Measurements from ENCODE around the gene GGTLC1.

GGTLC1 gene

GRCh38 chr20:23959054-23959453 is 29.5 kb downstream of the GGTLC1 start:
- no peak for DNase-seq

GRCh38 chr20:23955896-23956295 is 32.7 kb downstream of the GGTLC1 start:
- DNase-seq: no peak

DNA sequence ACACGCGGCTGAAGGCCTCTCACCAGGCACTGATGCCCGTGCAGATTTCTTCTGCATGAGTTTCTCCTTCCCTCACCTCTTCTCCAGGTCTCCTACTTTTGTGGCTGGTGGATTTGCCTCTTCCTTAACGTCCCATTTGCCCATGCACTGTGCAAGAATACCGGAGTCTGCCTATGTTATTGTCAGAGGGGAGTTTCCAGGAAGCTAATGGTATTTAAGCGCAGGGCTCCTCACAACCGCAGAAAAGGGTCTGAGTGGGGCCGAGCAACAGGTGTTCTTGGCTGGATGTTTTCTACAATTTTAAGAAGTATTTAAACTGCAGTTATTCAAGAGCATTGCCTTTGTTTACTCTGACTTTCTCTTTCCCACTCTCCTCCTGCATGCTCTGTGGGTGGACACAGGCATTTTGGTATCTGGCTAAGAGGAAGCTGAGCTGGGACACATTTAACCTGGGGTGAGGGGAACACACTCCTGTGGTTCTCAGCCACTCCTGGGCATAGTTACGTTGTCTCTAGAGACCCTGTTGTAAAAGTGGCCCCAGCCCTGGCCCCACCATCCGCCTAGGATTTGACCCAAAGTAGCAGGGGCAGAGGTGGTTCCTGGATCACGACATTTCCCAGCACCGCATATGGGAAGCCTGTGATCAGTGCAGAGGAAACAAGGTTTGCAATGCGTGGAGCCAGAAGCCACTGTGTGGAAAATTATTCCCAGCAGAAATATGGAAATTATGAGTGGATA is 34.4 kb downstream of the GGTLC1 start:
- no peak for DNase-seq

DNA sequence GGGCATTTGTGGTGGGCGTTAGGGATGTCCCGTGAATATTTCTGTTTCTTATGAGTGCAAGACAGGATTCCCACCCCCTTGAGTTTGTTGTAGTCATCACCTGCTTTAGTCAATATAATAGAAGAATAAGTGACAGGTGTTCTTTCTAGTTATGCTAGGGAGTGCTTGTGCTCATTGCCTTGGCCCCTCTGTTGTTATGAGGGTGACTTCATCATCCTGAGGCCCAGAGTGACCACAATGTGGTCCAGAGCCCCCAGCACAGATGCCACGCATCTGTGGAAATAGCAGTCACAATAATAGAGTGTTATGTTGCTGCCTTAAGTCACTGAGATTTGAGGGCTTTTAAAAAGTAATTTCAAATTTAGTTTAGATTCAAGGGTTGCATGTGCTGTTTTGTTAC is 42.4 kb downstream of the GGTLC1 start:
- no peak for DNase-seq

- no peak for DNase-seq
These were observed 45.3 kb downstream of the GGTLC1 start for GRCh38 chr20:23943304-23943703.

- DNase-seq: no peak
These were observed 48.9 kb downstream of the GGTLC1 start for GRCh38 chr20:23939641-23940040.

DNA sequence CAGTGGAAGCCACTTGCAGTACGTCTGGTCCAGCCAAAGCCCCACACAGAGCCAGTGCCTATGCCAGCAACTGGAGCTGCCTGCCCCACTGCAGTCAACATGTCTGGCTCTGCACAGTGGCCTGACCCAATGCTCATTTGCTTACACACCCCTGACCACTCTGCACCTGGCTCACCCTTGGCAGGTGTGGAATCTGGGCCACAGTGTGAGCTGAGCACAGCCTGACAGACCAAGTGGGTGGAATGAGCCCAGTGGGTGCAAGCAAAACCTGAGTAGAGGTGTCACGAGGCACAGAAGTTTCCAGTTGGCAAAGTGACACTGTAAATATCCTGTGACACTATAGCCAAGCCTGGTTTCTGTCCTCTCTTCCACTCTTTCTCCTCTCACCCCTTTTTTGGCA is 49.5 kb downstream of the GGTLC1 start:
- no peak for DNase-seq

GRCh38 chr20:23938118-23938438 is 50.5 kb downstream of the GGTLC1 start:
- no peak for DNase-seq

- peak; percentile 54 for DNase-seq
These were observed 51.1 kb downstream of the GGTLC1 start for GRCh38 chr20:23937303-23938117.
